ENCODE measurements around the gene CRMP1.

The CRMP1 gene

GRCh38 chr4:5919044-5919443, 26.2 kb upstream of the CRMP1 start:
- no peak for DNase-seq

GRCh38 chr4:5918331-5918985, 25.6 kb upstream of the CRMP1 start:
- DNase-seq = no peak

GRCh38 chr4:5917672-5918071, 24.8 kb upstream of the CRMP1 start:
- no peak for DNase-seq

- DNase-seq = no peak
These were observed 23.3 kb upstream of the CRMP1 start for GRCh38 chr4:5916229-5916628.

GRCh38 chr4:5913454-5913853, 20.6 kb upstream of the CRMP1 start:
- DNase-seq = no peak

- no peak for DNase-seq
These were observed 19.7 kb upstream of the CRMP1 start for GRCh38 chr4:5912614-5913019.

- DNase-seq = no peak
These were observed 16.1 kb upstream of the CRMP1 start for GRCh38 chr4:5908876-5909427.

GRCh38 chr4:5906191-5906590, 13.3 kb upstream of the CRMP1 start:
- no peak for DNase-seq

- DNase-seq = no peak
These were observed 12.8 kb upstream of the CRMP1 start for GRCh38 chr4:5905714-5906113.

GRCh38 chr4:5900844-5901243, 8.0 kb upstream of the CRMP1 start:
- DNase-seq = no peak

GRCh38 chr4:5899881-5900280, 7.0 kb upstream of the CRMP1 start:
- DNase-seq = no peak

GRCh38 chr4:5899396-5899795, 6.5 kb upstream of the CRMP1 start:
- no peak for DNase-seq

GRCh38 chr4:5897674-5898073, 4.8 kb upstream of the CRMP1 start:
- no peak for DNase-seq

GRCh38 chr4:5895287-5895686, 2.4 kb upstream of the CRMP1 start:
- DNase-seq = no peak

- DNase-seq = no peak
These were observed 1.4 kb upstream of the CRMP1 start for GRCh38 chr4:5894266-5894665.

GRCh38 chr4:5893591-5893990, 705 bp upstream of the CRMP1 start:
- no peak for DNase-seq

- DNase-seq = no peak
These were observed 423 bp downstream of the CRMP1 start for GRCh38 chr4:5892323-5893003.

- no peak for DNase-seq
These were observed 1.1 kb downstream of the CRMP1 start for GRCh38 chr4:5891563-5892322.

- DNase-seq = no peak
These were observed 2.7 kb downstream of the CRMP1 start for GRCh38 chr4:5890063-5890727.

- DNase-seq = no peak
These were observed 3.7 kb downstream of the CRMP1 start for GRCh38 chr4:5889002-5889696.

- DNase-seq = no peak
These were observed 4.5 kb downstream of the CRMP1 start for GRCh38 chr4:5888222-5889001.

All from activated CD4-positive, alpha-beta T cell treated with anti-CD3 and anti-CD28 coated beads, Interleukin-2, Interleukin-6, amounts not matched to agents 100 ng/mL and 50 ng/mL, durations not matched to agents 16 hours and 8 hours (primary cell).